ENCODE results near the gene CCR3.

CCR3 gene

GRCh38 chr3:46243560-46243959 lies 1.3 kb downstream of the CCR3 start:
- Histone ChIP-seq H3K27me3 (ENCODE audit: insufficient read depth, low read length, poor library complexity) (no peaks in the 10 kb centered on the region), H3K9ac (ENCODE audit: low read length) (no peak overlapping the region), H3K4ac (ENCODE audit: low read depth, low read length) (no peak overlapping the region), H4K8ac (ENCODE audit: low read depth, low read length) (no peak overlapping the region), H3K23ac (ENCODE audit: low read length) (no peak overlapping the region), H3K79me1 (ENCODE audit: low read length) (no peaks in the 10 kb centered on the region), H3K36me3 (ENCODE audit: control insufficient read depth, insufficient read depth, low read length) (no peaks in the 10 kb centered on the region), H3K4me2 (ENCODE audit: low read length) (no peak overlapping the region), H2BK120ac (ENCODE audit: low read depth, low read length) (no peak overlapping the region), H3K56ac (ENCODE audit: low read length) (no peak overlapping the region), H3K18ac (ENCODE audit: low read length) (no peak overlapping the region), H2BK15ac (replicated peaks; ENCODE audit: low read depth) (no peak overlapping the region), H3K4me1 (ENCODE audit: control insufficient read depth, low read depth, low read length) (no peaks in the 10 kb centered on the region), H3K79me2 (ENCODE audit: control insufficient read depth, insufficient read depth, low read length) (no peaks in the 10 kb centered on the region), H2BK5ac (ENCODE audit: low read length) (no peak overlapping the region), H3K27ac (ENCODE audit: low read depth, low read length) (no peak overlapping the region), H3K4me3 (ENCODE audit: low read length) (no peak overlapping the region), H4K5ac (ENCODE audit: low read length) (no peak overlapping the region), H2AK5ac (ENCODE audit: low read length) (no peak overlapping the region)
- no peak for DNase-seq
- WGBS (ENCODE audit: extremely low coverage, insufficient coverage, low lambda C conversion rate), result no CpG with 5 or more reads among the region's 2 CpGs

- Histone ChIP-seq H3K4me1 (ENCODE audit: control insufficient read depth, low read depth, low read length) (no peaks in the 10 kb centered on the region), H3K9ac (ENCODE audit: low read length) (no peak overlapping the region), H3K4ac (ENCODE audit: low read depth, low read length) (no peak overlapping the region), H4K8ac (ENCODE audit: low read depth, low read length) (no peak overlapping the region), H3K4me3 (ENCODE audit: low read length) (no peak overlapping the region), H3K56ac (ENCODE audit: low read length) (no peak overlapping the region), H3K23ac (ENCODE audit: low read length) (no peak overlapping the region), H3K79me2 (ENCODE audit: control insufficient read depth, insufficient read depth, low read length) (no peaks in the 10 kb centered on the region), H2BK5ac (ENCODE audit: low read length) (no peak overlapping the region), H3K36me3 (ENCODE audit: control insufficient read depth, insufficient read depth, low read length) (no peaks in the 10 kb centered on the region), H4K5ac (ENCODE audit: low read length) (no peak overlapping the region), H2BK15ac (replicated peaks; ENCODE audit: low read depth) (no peak overlapping the region), H3K79me1 (ENCODE audit: low read length) (no peaks in the 10 kb centered on the region), H2BK120ac (ENCODE audit: low read depth, low read length) (no peak overlapping the region), H2AK5ac (ENCODE audit: low read length) (no peak overlapping the region), H3K27me3 (ENCODE audit: insufficient read depth, low read length, poor library complexity) (no peaks in the 10 kb centered on the region), H3K27ac (ENCODE audit: low read depth, low read length) (no peak overlapping the region), H3K18ac (ENCODE audit: low read length) (no peak overlapping the region), H3K4me2 (ENCODE audit: low read length) (no peak overlapping the region)
- no CpG with 5 or more reads among the region's 3 CpGs for WGBS (ENCODE audit: extremely low coverage, insufficient coverage, low lambda C conversion rate)
- no peak for DNase-seq
Measured at GRCh38 chr3:46245146-46245545, 2.9 kb downstream of the CCR3 start.

- H3K79me2 ChIP-seq (ENCODE audit: control insufficient read depth, insufficient read depth, low read length), result no peaks in the 10 kb centered on the region
- no peak overlapping the region for H3K27ac ChIP-seq (ENCODE audit: low read depth, low read length)
- no CpG with 5 or more reads among the region's 1 CpG for WGBS (ENCODE audit: extremely low coverage, insufficient coverage, low lambda C conversion rate)
- H3K4me2 ChIP-seq (ENCODE audit: low read length), result no peak overlapping the region
- no peak for DNase-seq
- H4K8ac ChIP-seq (ENCODE audit: low read depth, low read length), result no peak overlapping the region
- H2BK5ac ChIP-seq (ENCODE audit: low read length), result no peak overlapping the region
- H3K36me3 ChIP-seq (ENCODE audit: control insufficient read depth, insufficient read depth, low read length), result no peaks in the 10 kb centered on the region
- H3K27me3 ChIP-seq (ENCODE audit: insufficient read depth, low read length, poor library complexity), result no peaks in the 10 kb centered on the region
- no peak overlapping the region for H3K4me3 ChIP-seq (ENCODE audit: low read length)
- H2BK120ac ChIP-seq (ENCODE audit: low read depth, low read length), result no peak overlapping the region
- H3K56ac ChIP-seq (ENCODE audit: low read length), result no peak overlapping the region
- no peaks in the 10 kb centered on the region for H3K79me1 ChIP-seq (ENCODE audit: low read length)
- H3K23ac ChIP-seq (ENCODE audit: low read length), result no peak overlapping the region
- H3K4ac ChIP-seq (ENCODE audit: low read depth, low read length), result no peak overlapping the region
- no peaks in the 10 kb centered on the region for H3K4me1 ChIP-seq (ENCODE audit: control insufficient read depth, low read depth, low read length)
- no peak overlapping the region for H2BK15ac ChIP-seq (replicated peaks; ENCODE audit: low read depth)
- no peak overlapping the region for H3K18ac ChIP-seq (ENCODE audit: low read length)
- H4K5ac ChIP-seq (ENCODE audit: low read length), result no peak overlapping the region
- H3K9ac ChIP-seq (ENCODE audit: low read length), result no peak overlapping the region
- no peak overlapping the region for H2AK5ac ChIP-seq (ENCODE audit: low read length)
Measured at GRCh38 chr3:46252980-46253379, 10.7 kb downstream of the CCR3 start.

- H3K23ac ChIP-seq (ENCODE audit: low read length), result no peak overlapping the region
- H3K79me2 ChIP-seq (ENCODE audit: control insufficient read depth, insufficient read depth, low read length), result no peaks in the 10 kb centered on the region
- no peak overlapping the region for H2BK5ac ChIP-seq (ENCODE audit: low read length)
- H2BK15ac ChIP-seq (replicated peaks; ENCODE audit: low read depth), result no peak overlapping the region
- H3K56ac ChIP-seq (ENCODE audit: low read length), result no peak overlapping the region
- no peak overlapping the region for H3K9ac ChIP-seq (ENCODE audit: low read length)
- H3K4ac ChIP-seq (ENCODE audit: low read depth, low read length), result no peak overlapping the region
- H4K8ac ChIP-seq (ENCODE audit: low read depth, low read length), result no peak overlapping the region
- no peak overlapping the region for H3K4me2 ChIP-seq (ENCODE audit: low read length)
- no peaks in the 10 kb centered on the region for H3K36me3 ChIP-seq (ENCODE audit: control insufficient read depth, insufficient read depth, low read length)
- no peaks in the 10 kb centered on the region for H3K79me1 ChIP-seq (ENCODE audit: low read length)
- no peak overlapping the region for H2BK120ac ChIP-seq (ENCODE audit: low read depth, low read length)
- no peak overlapping the region for H3K4me3 ChIP-seq (ENCODE audit: low read length)
- no peak overlapping the region for H2AK5ac ChIP-seq (ENCODE audit: low read length)
- H3K27me3 ChIP-seq (ENCODE audit: insufficient read depth, low read length, poor library complexity), result no peaks in the 10 kb centered on the region
- H4K5ac ChIP-seq (ENCODE audit: low read length), result no peak overlapping the region
- H3K18ac ChIP-seq (ENCODE audit: low read length), result no peak overlapping the region
- no peak for DNase-seq
- H3K4me1 ChIP-seq (ENCODE audit: control insufficient read depth, low read depth, low read length), result no peaks in the 10 kb centered on the region
- no CpG with 5 or more reads among the region's 2 CpGs for WGBS (ENCODE audit: extremely low coverage, insufficient coverage, low lambda C conversion rate)
- no peak overlapping the region for H3K27ac ChIP-seq (ENCODE audit: low read depth, low read length)
Measured at GRCh38 chr3:46258525-46258924, 16.3 kb downstream of the CCR3 start.

- no peak overlapping the region for H3K4me2 ChIP-seq (ENCODE audit: low read length)
Measured at GRCh38 chr3:46261926-46262594, 19.8 kb downstream of the CCR3 start.

GRCh38 chr3:46264002-46264401 lies 21.7 kb downstream of the CCR3 start:
- H2BK120ac ChIP-seq (ENCODE audit: low read depth, low read length), result no peak overlapping the region
- H3K4me1 ChIP-seq (ENCODE audit: control insufficient read depth, low read depth, low read length), result no peaks in the 10 kb centered on the region

More at GRCh38 chr3:46261926-46262594, 19.8 kb downstream of the CCR3 start:
- Histone ChIP-seq H3K9ac (ENCODE audit: low read length) (no peak overlapping the region), H4K5ac (ENCODE audit: low read length) (no peak overlapping the region), H3K4me3 (ENCODE audit: low read length) (no peak overlapping the region), H3K27me3 (ENCODE audit: insufficient read depth, low read length, poor library complexity) (no peaks in the 10 kb centered on the region), H3K18ac (ENCODE audit: low read length) (no peak overlapping the region), H3K4ac (ENCODE audit: low read depth, low read length) (no peak overlapping the region), H4K8ac (ENCODE audit: low read depth, low read length) (no peak overlapping the region), H3K36me3 (ENCODE audit: control insufficient read depth, insufficient read depth, low read length) (no peaks in the 10 kb centered on the region), H3K56ac (ENCODE audit: low read length) (no peak overlapping the region), H2BK15ac (replicated peaks; ENCODE audit: low read depth) (no peak overlapping the region), H3K4me1 (ENCODE audit: control insufficient read depth, low read depth, low read length) (no peaks in the 10 kb centered on the region), H3K79me2 (ENCODE audit: control insufficient read depth, insufficient read depth, low read length) (no peaks in the 10 kb centered on the region), H2BK5ac (ENCODE audit: low read length) (no peak overlapping the region), H3K79me1 (ENCODE audit: low read length) (no peaks in the 10 kb centered on the region), H3K27ac (ENCODE audit: low read depth, low read length) (no peak overlapping the region), H2AK5ac (ENCODE audit: low read length) (no peak overlapping the region), H2BK120ac (ENCODE audit: low read depth, low read length) (no peak overlapping the region), H3K23ac (ENCODE audit: low read length) (no peak overlapping the region)
- no peak for DNase-seq
- no CpG with 5 or more reads among the region's 5 CpGs for WGBS (ENCODE audit: extremely low coverage, insufficient coverage, low lambda C conversion rate)

More at GRCh38 chr3:46264002-46264401, 21.7 kb downstream of the CCR3 start:
- H3K56ac ChIP-seq (ENCODE audit: low read length), result no peak overlapping the region
- H3K79me1 ChIP-seq (ENCODE audit: low read length), result no peaks in the 10 kb centered on the region
- no peak overlapping the region for H2AK5ac ChIP-seq (ENCODE audit: low read length)
- no peak overlapping the region for H4K8ac ChIP-seq (ENCODE audit: low read depth, low read length)
- no peak overlapping the region for H3K27ac ChIP-seq (ENCODE audit: low read depth, low read length)
- no peak overlapping the region for H3K23ac ChIP-seq (ENCODE audit: low read length)
- no CpG with 5 or more reads among the region's 1 CpG for WGBS (ENCODE audit: extremely low coverage, insufficient coverage, low lambda C conversion rate)
- H3K9ac ChIP-seq (ENCODE audit: low read length), result no peak overlapping the region
- H3K79me2 ChIP-seq (ENCODE audit: control insufficient read depth, insufficient read depth, low read length), result no peaks in the 10 kb centered on the region
- no peak overlapping the region for H2BK5ac ChIP-seq (ENCODE audit: low read length)
- H2BK15ac ChIP-seq (replicated peaks; ENCODE audit: low read depth), result no peak overlapping the region
- no peak overlapping the region for H4K5ac ChIP-seq (ENCODE audit: low read length)
- H3K4me2 ChIP-seq (ENCODE audit: low read length), result no peak overlapping the region
- no peak overlapping the region for H3K18ac ChIP-seq (ENCODE audit: low read length)
- no peak overlapping the region for H3K4me3 ChIP-seq (ENCODE audit: low read length)
- DNase-seq, result no peak
- no peak overlapping the region for H3K4ac ChIP-seq (ENCODE audit: low read depth, low read length)
- no peaks in the 10 kb centered on the region for H3K36me3 ChIP-seq (ENCODE audit: control insufficient read depth, insufficient read depth, low read length)
- no peaks in the 10 kb centered on the region for H3K27me3 ChIP-seq (ENCODE audit: insufficient read depth, low read length, poor library complexity)
